Loucy (cell line): ENCODE data around the gene MZF1.
"Not testable (repeated sequence)": the region's sequence is repeated elsewhere in the genome, so short reads cannot be mapped to it uniquely, and the experiment has no call there.

Experiments
- H2AFZ ChIP-seq: fragments of 200-600 bp; sonication (generic); 2 replicates; pipeline ENCODE4 v1.6.0; 2016; ENCODE audit warnings: antibody characterized with exemption, mild to moderate bottlenecking, low read length, moderate library complexity
- H3F3A ChIP-seq: fragments of 200-600 bp; 2 replicates; pipeline ENCODE4 v1.6.0; 2016; ENCODE audit warnings: antibody characterized with exemption, low read depth, mild to moderate bottlenecking
- H3K27me3 ChIP-seq: fragments of 200-600 bp; sonication (generic); 2 replicates; pipeline ENCODE4 v1.6.1; 2014; ENCODE audit warnings: low read length, mild to moderate bottlenecking; ENCODE audit not compliant: insufficient read depth, poor library complexity, severe bottlenecking
- H3K36me3 ChIP-seq: fragments of 200-600 bp; sonication (generic); 2 replicates; pipeline ENCODE4 v1.6.1; 2016; ENCODE audit warnings: low read length; ENCODE audit not compliant: insufficient read depth
- H3K4me1 ChIP-seq: fragments of 200-600 bp; sonication (generic); 2 replicates; pipeline ENCODE4 v1.5.1; 2014; ENCODE audit warnings: low read length, mild to moderate bottlenecking; ENCODE audit not compliant: insufficient read depth, poor library complexity, severe bottlenecking
- H3K4me2 ChIP-seq: fragments of 200-600 bp; sonication (generic); 2 replicates; pipeline ENCODE4 v1.6.0; 2014; ENCODE audit warnings: antibody characterized with exemption, low read length, low read depth, mild to moderate bottlenecking; ENCODE audit not compliant: poor library complexity, severe bottlenecking
- H3K4me3 ChIP-seq: fragments of 200-600 bp; sonication (generic); 2 replicates; pipeline ENCODE4 v1.5.1; 2014; ENCODE audit warnings: low read length, mild to moderate bottlenecking, mixed read lengths; ENCODE audit not compliant: poor library complexity, severe bottlenecking
- H3K79me2 ChIP-seq: fragments of 200-600 bp; sonication (generic); 2 replicates; pipeline ENCODE4 v1.6.1; 2014; ENCODE audit warnings: low read length; ENCODE audit not compliant: insufficient read depth
- H3K9ac ChIP-seq: fragments of 200-600 bp; sonication (generic); 2 replicates; pipeline ENCODE4 v1.6.0; 2014; ENCODE audit warnings: mild to moderate bottlenecking, low read depth, low read length, moderate library complexity; ENCODE audit not compliant: poor library complexity, severe bottlenecking
- H3K9me2 ChIP-seq: fragments of 200-600 bp; sonication (generic); replicated peaks from 2 replicates; pipeline ENCODE4 v1.6.1; 2016; ENCODE audit warnings: low read depth, low read length, mixed read lengths
- H3K9me3 ChIP-seq: fragments of 200-600 bp; sonication (generic); 2 replicates; pipeline ENCODE4 v1.6.1; 2014; ENCODE audit warnings: mild to moderate bottlenecking, antibody characterized with exemption, low read length, low read depth; ENCODE audit not compliant: insufficient read depth
- H4K20me1 ChIP-seq: fragments of 200-600 bp; sonication (generic); 2 replicates; pipeline ENCODE4 v1.6.0; 2014; ENCODE audit warnings: antibody characterized with exemption, low read length, mild to moderate bottlenecking; ENCODE audit not compliant: insufficient read depth, poor library complexity, severe bottlenecking
- CTCF ChIP-seq: fragments of 200-600 bp; sonication (generic); conservative IDR thresholded peaks from 2 replicates; pipeline ENCODE4 v1.5.1; 2014; ENCODE audit warnings: mild to moderate bottlenecking, antibody characterized with exemption, low read length
- EZH2phosphoT487 ChIP-seq: fragments of 200-600 bp; IDR thresholded peaks from 2 replicates; pipeline ENCODE4 v1.6.1; 2018; ENCODE audit warnings: antibody characterized with exemption, mild to moderate bottlenecking, moderate library complexity, borderline replicate concordance

The MZF1 gene

GRCh38 chr19:58572818-58573657 lies at the start of gene MZF1:
TSS of gene MZF1 (minus strand) at chr19:58573335. CDS start at chr19:58571389, 1,946 bp downstream.
- Histone ChIP-seq H3K4me2 (peak within 1 kb of the TSS; percentile 91), H3K4me1 (peaks cover 34% of the 10 kb centered on the region), H3K9ac (peak within 1 kb of the TSS; percentile 95), H4K20me1 (no peaks in the 10 kb centered on the region), H3K9me3 (no peaks in the 10 kb centered on the region), H2AFZ (peak within 1 kb of the TSS; percentile 66), H3F3A (peaks cover 7% of the 10 kb centered on the region; the same call in 1 of the 2 replicates), H3K36me3 (no peaks in the 10 kb centered on the region), H3K79me2 (peaks cover 6% of the 10 kb centered on the region; the same call in 1 of the 2 replicates), H3K27me3 (no peaks in the 10 kb centered on the region), H3K9me2 (no peaks in the 10 kb centered on the region), H3K4me3 (peak within 1 kb of the TSS; percentile 84)
- TF ChIP-seq CTCF (no peak), EZH2phosphoT487 (no peak)

DNA sequence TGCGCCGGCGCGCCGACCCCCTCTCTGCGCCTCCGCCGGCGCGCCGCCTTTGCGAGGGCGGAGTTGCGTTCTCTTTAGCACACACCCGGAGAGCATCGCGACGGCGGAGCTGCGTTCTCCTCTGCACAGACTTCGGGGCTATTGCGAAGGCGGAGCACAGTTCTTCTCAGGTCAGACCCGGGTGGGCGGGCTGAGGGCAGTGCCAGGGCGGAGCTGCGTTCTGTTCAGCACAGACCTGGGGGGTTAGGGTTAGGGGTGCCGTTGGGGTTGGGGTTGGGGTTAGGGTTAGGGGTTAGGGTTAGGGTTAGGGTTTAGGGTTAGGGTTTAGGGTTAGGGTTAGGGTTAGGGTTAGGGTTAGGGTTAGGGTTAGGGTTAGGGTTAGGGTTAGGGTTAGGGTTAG lies 34.1 kb upstream of the MZF1 start:
- H3K27me3 ChIP-seq, H3K4me2 ChIP-seq, H3K4me3 ChIP-seq: not testable (repeated sequence)

GRCh38 chr19:58606251-58606896 lies 33.2 kb upstream of the MZF1 start:
- H3K9ac ChIP-seq, H3K27me3 ChIP-seq, H3K79me2 ChIP-seq, H3K9me3 ChIP-seq, H3K4me2 ChIP-seq, H3K36me3 ChIP-seq, H3K4me3 ChIP-seq, H4K20me1 ChIP-seq, H3F3A ChIP-seq, H3K9me2 ChIP-seq, H2AFZ ChIP-seq, H3K4me1 ChIP-seq: not testable (repeated sequence)

More for the DNA sequence above, 34.1 kb upstream of the MZF1 start:
- H3K4me1 ChIP-seq, H3F3A ChIP-seq, H3K9me2 ChIP-seq, H3K9ac ChIP-seq, H3K9me3 ChIP-seq, H3K36me3 ChIP-seq, H3K79me2 ChIP-seq, H4K20me1 ChIP-seq, H2AFZ ChIP-seq: not testable (repeated sequence)

GRCh38 chr19:58586133-58586765 lies 13.1 kb upstream of the MZF1 start:
- TF ChIP-seq EZH2phosphoT487, result no peak
- no peak for TF ChIP-seq CTCF
- Histone ChIP-seq H3K4me1 (peaks cover 6% of the 10 kb centered on the region), H3K9me2 (no peaks in the 10 kb centered on the region), H2AFZ (no peak overlapping the region), H4K20me1 (no peaks in the 10 kb centered on the region), H3K9ac (peak overlapping the region; percentile 6), H3K4me2 (no peak overlapping the region), H3F3A (no peaks in the 10 kb centered on the region), H3K9me3 (no peaks in the 10 kb centered on the region), H3K27me3 (no peaks in the 10 kb centered on the region), H3K79me2 (no peaks in the 10 kb centered on the region), H3K36me3 (peaks cover 4% of the 10 kb centered on the region; the same call in 1 of the 2 replicates), H3K4me3 (no peak overlapping the region)
